ENCODE data around the gene ADAM30. TPM values are rescaled to one million over a fixed set of nuclear protein-coding genes. Genes with fewer than 3 reads are reported as not detected.
A peak's percentile ranks its signal among the peaks of the same experiment; 100 is the strongest.

ADAM30 gene
- total RNA-seq, 1 donor from 2014 or later, result not detected

DNA sequence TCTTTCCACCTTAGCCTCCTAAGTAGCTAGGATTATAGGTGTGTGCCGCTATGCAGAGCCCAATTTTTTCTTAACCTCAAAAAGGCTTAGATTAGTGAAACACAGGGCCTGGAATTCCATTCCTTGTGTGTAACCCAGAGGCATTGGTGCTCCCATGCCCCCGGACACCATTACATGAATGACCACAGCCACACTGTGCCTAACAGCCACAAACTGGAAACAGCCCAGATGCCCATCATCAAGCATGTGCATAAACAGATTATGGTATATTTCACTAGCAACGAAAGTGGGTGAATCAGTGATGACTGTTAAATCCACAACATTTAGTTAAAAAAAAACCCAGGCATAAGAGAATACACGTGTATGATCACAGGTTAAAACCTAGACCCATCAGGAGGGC is 24.4 kb downstream of the ADAM30 start:
- H3K4me3 Mint-ChIP-seq, result no peak overlapping the region
- DNase-seq (ENCODE audit: extremely low spot score, unreplicated experiment), result no peak
- no peaks in the 10 kb centered on the region for H3K36me3 Mint-ChIP-seq
- H3K4me1 Mint-ChIP-seq (ENCODE audit: unreplicated experiment), result peaks cover 16% of the 10 kb centered on the region
- H3K27ac Mint-ChIP-seq, result no peak overlapping the region
- no peaks in the 10 kb centered on the region for H3K9me3 Mint-ChIP-seq
- peaks cover 4% of the 10 kb centered on the region for H3K27me3 Mint-ChIP-seq
- TF ChIP-seq, protein P1, sequence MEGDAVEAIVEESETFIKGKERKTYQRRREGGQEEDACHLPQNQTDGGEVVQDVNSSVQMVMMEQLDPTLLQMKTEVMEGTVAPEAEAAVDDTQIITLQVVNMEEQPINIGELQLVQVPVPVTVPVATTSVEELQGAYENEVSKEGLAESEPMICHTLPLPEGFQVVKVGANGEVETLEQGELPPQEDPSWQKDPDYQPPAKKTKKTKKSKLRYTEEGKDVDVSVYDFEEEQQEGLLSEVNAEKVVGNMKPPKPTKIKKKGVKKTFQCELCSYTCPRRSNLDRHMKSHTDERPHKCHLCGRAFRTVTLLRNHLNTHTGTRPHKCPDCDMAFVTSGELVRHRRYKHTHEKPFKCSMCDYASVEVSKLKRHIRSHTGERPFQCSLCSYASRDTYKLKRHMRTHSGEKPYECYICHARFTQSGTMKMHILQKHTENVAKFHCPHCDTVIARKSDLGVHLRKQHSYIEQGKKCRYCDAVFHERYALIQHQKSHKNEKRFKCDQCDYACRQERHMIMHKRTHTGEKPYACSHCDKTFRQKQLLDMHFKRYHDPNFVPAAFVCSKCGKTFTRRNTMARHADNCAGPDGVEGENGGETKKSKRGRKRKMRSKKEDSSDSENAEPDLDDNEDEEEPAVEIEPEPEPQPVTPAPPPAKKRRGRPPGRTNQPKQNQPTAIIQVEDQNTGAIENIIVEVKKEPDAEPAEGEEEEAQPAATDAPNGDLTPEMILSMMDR (conservative IDR thresholded peaks at IDR 0.05), result no peak

DNA sequence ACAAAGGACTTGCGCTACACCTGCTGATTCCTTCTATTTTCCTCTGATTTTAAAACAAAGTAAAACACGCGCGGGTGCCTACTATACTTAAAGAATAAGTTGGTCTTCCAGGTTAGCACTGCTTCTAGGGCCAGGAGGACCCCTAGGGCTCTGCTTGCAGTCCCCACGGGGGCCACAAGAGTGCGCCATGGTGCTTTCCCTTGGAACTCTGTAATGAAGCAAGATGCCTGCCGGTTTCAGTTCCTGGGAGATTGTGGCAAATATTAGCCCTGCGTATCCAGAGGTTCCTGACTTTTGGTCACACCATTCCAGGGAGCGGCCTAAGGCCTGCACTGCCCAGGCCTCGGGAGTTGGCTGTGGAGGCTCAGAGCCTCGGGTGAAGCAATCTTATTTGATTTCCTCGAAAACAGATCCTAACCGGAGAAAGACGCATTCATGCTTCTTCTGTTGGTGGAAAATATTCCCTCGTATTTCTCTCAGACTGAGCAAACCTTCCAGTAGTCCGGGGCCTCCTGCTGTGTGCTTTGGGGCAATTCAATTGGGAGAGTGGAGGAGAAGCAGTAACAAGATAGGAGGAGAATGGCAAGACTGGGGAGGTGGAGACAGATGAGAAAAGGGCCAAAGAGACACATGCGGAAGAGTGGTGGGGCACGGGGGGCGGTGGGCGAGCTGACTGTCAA is 25.3 kb downstream of the ADAM30 start:
- Mint-ChIP-seq H3K27me3 (peaks cover 4% of the 10 kb centered on the region), H3K27ac (peak overlapping the region; percentile 56), H3K4me3 (no peak overlapping the region), H3K4me1 (ENCODE audit: unreplicated experiment) (peaks cover 16% of the 10 kb centered on the region), H3K36me3 (no peaks in the 10 kb centered on the region), H3K9me3 (no peaks in the 10 kb centered on the region)
- peak; percentile 87 for DNase-seq (ENCODE audit: extremely low spot score, unreplicated experiment)
- TF ChIP-seq, protein P1 (conservative IDR thresholded peaks at IDR 0.05), result peak; percentile 95

DNA sequence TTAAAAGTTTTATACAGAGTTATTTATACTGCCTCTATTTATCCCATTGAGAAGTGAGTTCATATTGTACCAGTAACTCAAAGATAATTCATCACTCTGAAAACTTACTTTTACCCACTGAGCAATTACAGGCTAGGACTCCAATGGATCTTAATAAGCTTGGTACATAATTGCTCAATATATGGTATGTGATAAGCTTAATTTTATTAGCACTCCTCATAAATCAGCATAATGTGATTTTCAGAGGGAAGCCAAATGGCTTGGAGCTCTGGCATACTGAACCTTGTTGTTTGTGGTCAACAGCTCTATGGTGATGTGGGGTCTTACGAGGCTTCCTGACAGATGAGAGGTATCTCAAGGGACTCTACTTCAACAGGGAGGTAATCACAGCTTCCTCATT is 26.3 kb downstream of the ADAM30 start:
- TF ChIP-seq, protein P1 (conservative IDR thresholded peaks at IDR 0.05), result no peak
- no peaks in the 10 kb centered on the region for H3K36me3 Mint-ChIP-seq
- H3K27me3 Mint-ChIP-seq, result peaks cover 4% of the 10 kb centered on the region
- peaks cover 16% of the 10 kb centered on the region for H3K4me1 Mint-ChIP-seq (ENCODE audit: unreplicated experiment)
- no peak for DNase-seq (ENCODE audit: extremely low spot score, unreplicated experiment)
- no peaks in the 10 kb centered on the region for H3K9me3 Mint-ChIP-seq
- no peak overlapping the region for H3K27ac Mint-ChIP-seq
- H3K4me3 Mint-ChIP-seq, result no peak overlapping the region

DNA sequence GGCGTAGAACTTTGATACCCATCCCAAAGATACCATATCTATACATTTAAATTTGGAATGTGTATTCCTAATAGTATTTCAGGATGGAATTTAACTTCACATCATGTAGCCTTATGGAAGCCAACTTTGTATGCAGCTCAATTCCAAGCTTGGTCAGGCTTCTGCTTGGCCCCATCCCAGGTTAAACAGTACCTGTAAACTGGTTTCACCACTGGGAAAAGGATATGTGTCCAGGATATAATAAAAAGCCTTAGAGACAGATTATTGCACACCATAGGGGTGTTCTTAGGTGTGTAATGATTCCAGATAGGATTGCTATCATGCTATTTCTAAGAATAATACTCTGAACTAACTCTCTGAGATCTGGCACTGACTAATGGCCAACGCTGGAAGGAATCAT is 28.1 kb downstream of the ADAM30 start:
- peaks cover 6% of the 10 kb centered on the region for H3K4me1 Mint-ChIP-seq (ENCODE audit: unreplicated experiment)
- H3K36me3 Mint-ChIP-seq, result no peaks in the 10 kb centered on the region
- no peaks in the 10 kb centered on the region for H3K9me3 Mint-ChIP-seq
- DNase-seq (ENCODE audit: extremely low spot score, unreplicated experiment), result no peak
- TF ChIP-seq, protein P1 (conservative IDR thresholded peaks at IDR 0.05), result no peak
- peaks cover 4% of the 10 kb centered on the region for H3K27me3 Mint-ChIP-seq
- no peak overlapping the region for H3K27ac Mint-ChIP-seq
- no peak overlapping the region for H3K4me3 Mint-ChIP-seq

DNA sequence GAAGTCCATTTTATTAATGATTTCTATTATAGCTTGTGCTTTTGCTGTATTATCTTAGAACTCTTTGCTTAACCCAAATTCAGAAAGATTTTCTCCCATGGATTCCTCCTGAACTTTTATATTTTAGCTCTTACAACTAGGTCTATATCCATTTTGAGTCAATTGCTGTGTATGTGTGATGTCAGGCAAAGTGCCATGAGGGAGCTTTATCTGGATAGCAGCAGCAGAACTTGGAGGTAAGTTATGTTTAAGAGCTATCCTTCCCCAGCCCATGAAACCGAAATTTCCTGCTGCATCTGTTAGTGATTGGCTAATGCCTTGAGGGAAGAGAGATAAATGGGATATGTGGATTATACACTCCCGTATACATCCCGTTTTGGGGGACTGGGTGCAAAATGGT is 29.9 kb downstream of the ADAM30 start:
- H3K4me1 Mint-ChIP-seq (ENCODE audit: unreplicated experiment), result peaks cover 6% of the 10 kb centered on the region
- TF ChIP-seq, protein P1 (conservative IDR thresholded peaks at IDR 0.05), result no peak
- DNase-seq (ENCODE audit: extremely low spot score, unreplicated experiment), result no peak
- H3K27me3 Mint-ChIP-seq, result peaks cover 4% of the 10 kb centered on the region
- no peaks in the 10 kb centered on the region for H3K9me3 Mint-ChIP-seq
- H3K4me3 Mint-ChIP-seq, result no peak overlapping the region
- H3K36me3 Mint-ChIP-seq, result no peaks in the 10 kb centered on the region
- no peak overlapping the region for H3K27ac Mint-ChIP-seq

Measured in type B pancreatic cell (in vitro differentiated cells).